Stimulated activated CD4-positive, alpha-beta T cell treated with anti-CD3 and anti-CD28 coated beads, TNF-alpha, amount 100 ng/mL, for 1 hour (primary cell): ENCODE measurements around the gene LIMK1.
"Not testable (repeated sequence)": the region's sequence is repeated elsewhere in the genome, so short reads cannot be mapped to it uniquely, and the experiment has no call there.

Experiments
- DNase-seq, 3 donors: peaks; one replicate each; pipeline ENCODE4 v3.0.0-alpha.2; 2020; ENCODE audit warnings: low read depth in 3 of 3, low spot score in 1 of 3

LIMK1 gene

GRCh38 chr7:74121401-74122249 is 38.0 kb downstream of the LIMK1 start:
- no peak for DNase-seq

DNA sequence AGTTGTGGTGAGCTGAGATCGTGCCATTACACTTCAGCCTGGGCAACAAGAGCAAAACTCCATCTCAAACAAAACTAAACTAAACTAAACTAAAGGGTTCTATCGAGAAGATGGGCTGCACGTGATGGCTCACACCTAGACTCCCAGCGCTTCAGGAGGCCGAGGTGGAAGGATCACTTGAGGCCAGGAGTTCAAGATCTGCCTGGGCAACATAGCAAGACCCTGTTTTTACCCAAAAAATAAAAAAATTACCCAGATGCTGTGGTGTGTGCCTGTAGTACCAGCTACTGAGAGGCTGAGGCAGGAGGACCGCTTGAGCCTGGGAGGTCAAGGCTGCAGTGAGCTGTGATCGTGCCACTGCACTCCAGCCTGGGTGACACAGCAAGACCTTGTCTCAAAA is 40.3 kb downstream of the LIMK1 start:
- not testable (repeated sequence) for DNase-seq

- no peak for DNase-seq
Measured at GRCh38 chr7:74126220-74126880, 42.7 kb downstream of the LIMK1 start.

DNA sequence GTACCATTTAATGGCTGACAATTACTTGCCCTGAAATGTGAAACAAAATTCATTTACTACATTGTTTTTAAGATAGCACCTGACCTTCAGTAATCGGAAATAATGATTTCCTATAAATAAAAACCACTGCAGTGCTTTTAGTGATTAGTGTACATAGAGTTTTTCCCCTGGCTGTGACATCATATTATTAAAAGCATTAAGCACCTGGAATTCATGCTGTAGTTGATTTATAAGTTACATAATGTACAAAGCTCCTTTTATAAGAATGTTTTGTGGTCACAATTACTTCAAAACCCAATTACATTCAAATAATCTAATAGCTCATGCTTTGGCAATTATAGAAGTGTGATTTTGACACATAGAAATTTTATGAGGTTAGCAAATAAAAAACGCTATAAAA is 46.3 kb downstream of the LIMK1 start:
- DNase-seq: no peak

- no peak for DNase-seq
Measured at GRCh38 chr7:74130518-74130917, 46.9 kb downstream of the LIMK1 start.

- no peak for DNase-seq
Measured at GRCh38 chr7:74134117-74134620, 50.6 kb downstream of the LIMK1 start.

- DNase-seq: no peak
Measured at GRCh38 chr7:74138334-74138867, 54.8 kb downstream of the LIMK1 start.

DNA sequence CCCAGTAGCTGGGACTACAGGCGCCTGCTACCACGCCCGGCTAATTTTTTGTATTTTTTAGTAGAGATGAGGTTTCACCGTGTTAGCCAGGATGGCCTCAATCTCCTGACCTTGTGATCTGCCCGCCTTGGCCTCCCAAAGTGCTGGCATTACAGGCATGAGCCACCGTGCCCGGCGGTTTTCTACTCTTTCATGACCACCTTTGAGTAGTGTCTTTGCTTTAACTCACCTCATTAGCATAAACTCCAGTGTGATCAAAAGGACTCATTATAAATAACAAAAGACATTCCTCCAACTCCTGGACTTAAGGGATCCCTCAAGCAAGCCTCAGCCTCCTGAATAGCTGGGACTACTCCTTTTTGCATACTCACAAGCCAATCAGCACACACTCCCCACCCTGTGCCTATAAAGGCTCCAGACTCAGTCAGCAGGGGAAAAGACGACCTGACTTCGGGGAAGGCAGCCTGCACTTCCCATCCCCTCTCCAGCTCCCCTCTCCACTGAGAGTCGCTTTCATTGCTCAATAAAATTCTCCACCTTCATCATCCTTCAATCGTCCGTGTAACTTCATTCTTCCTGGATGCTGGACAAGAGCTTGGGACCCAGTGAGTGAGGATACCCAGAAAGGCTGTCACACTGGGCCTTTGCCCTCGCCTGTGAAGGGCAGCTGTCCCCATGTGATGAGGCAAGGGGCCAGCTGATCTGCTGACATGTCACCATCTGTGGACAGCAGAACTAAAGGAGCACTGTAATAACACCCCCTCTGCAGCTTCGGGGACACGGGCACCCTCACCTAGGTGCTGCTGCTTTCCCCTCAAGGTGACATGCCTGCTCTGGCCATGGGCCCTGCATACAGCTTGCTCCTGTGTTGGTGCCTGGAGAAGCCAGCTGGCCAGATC is 55.6 kb downstream of the LIMK1 start:
- no peak for DNase-seq

DNA sequence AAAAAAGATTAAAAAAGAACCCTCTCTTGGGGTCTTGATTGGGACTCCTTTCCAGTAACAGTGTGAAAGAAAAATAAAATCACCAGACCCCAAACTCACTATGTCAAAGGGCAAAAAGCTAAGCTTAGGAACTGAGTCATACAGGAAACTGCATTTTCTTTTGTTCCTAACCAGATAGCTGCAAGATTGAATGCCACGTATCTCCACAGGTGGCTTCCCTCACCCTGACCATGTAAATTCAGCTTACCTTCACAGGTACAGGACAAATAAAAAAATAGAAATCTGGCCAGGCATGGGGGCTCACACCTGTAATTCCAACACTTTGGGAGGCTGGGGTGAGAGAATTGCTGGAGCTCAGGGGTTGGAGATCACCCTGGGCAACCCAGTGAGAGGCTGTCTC is 58.1 kb downstream of the LIMK1 start:
- DNase-seq: no peak

DNA sequence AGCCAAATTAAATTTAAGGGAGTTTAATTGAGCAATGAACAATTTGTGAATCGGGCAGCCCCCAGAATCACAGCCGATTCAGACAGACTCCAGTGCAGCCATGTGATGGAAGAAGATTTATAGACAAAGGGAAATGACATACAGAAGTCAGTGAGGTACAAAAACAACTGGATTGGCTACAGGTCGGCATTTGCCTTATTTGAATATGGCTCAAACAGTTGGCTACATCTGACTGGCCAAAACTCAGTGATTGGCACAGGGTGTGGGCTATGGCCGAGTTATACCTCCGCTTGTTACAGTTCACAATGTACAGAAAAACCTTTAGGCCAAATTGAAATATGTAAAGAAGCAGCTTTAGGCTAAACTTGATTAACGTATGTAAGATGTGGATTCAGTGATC is 59.8 kb downstream of the LIMK1 start:
- no peak for DNase-seq

DNA sequence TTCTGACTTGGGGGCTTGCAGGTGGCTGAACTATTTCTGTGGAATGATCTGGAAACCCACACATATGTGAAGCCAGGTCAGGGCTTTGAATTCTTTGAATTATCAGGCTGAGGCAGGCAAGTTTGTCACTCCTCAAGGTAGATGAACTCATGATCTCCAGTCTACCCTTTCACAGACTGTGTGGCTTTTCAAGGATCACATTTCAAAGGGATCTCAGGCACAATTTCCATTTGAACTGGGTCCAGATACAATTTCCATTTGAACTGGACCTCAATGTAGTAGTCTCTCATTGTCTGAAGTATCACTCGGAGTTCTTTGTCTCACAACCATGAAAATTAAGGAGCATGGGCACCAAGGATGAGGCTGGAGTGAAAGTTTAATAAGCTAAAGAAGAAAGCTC is 64.9 kb downstream of the LIMK1 start:
- DNase-seq: no peak

- DNase-seq: no peak
Measured at GRCh38 chr7:74149071-74149470, 65.5 kb downstream of the LIMK1 start.

DNA sequence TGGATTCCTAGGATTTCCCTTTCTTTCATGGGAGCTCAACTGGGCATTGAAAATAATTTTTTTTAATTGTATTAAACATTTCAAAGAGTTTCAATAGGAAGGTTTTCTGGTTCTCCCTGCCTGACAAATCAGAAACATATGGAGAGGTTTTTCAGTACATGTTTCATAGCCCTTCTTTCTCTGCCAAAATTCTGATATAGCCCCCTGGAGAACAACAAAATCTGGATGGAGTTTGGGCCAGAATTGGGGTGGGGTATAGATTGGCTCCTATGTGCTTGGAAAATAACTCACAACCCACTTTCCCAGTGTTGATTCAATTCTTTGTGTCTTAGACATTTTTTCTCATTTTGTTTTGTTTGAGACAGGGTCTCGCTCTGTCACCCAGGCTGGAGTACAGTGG is 66.0 kb downstream of the LIMK1 start:
- no peak for DNase-seq

- DNase-seq: no peak
Measured at GRCh38 chr7:74153736-74154135, 70.1 kb downstream of the LIMK1 start.

GRCh38 chr7:74155810-74156395 is 72.3 kb downstream of the LIMK1 start:
- DNase-seq: no peak

DNA sequence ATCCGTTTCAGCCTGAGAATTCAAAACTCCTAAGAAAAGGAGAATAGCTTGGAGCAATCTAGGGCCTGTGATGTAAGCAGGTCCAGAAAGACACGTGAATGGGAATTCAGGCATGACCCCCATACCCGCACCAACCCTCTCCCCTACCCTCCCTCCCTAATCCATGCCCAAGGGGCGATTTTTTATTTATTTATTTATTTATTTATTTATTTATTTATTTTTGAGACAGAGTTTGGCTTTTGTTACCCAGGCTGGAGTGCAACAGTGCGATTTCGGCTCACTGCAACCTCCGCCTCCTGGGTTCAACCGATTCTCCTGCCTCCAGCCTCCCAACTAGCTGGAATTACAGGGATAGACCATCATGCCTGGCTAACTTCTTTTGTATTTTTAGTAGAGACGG is 74.0 kb downstream of the LIMK1 start:
- DNase-seq: no peak

GRCh38 chr7:74164985-74165456 is 81.4 kb downstream of the LIMK1 start:
- DNase-seq: no peak

- no peak for DNase-seq
Measured at GRCh38 chr7:74165867-74166593, 82.4 kb downstream of the LIMK1 start.

- not testable (repeated sequence) for DNase-seq
Measured at GRCh38 chr7:74167324-74167723, 83.7 kb downstream of the LIMK1 start.
